Activated CD4-positive, CD25-positive, alpha-beta regulatory T cell treated with anti-CD3 and anti-CD28 coated beads, Interleukin-2, amount 50 U/mL, for 16 hours (primary cell): ENCODE measurements around the gene REG1A.

Experiments used
- DNase-seq: peaks from one replicate; pipeline ENCODE4 v3.0.0-alpha.2; 2020; ENCODE audit warnings: low read depth, low spot score

The REG1A gene, protein sequence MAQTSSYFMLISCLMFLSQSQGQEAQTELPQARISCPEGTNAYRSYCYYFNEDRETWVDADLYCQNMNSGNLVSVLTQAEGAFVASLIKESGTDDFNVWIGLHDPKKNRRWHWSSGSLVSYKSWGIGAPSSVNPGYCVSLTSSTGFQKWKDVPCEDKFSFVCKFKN

GRCh38 chr2:79120194-79120713, at the start of gene REG1A:
TSS of gene REG1A (plus strand) at chr2:79120488. CDS start at chr2:79120862, 374 bp downstream.
- DNase-seq, result no peak

DNA sequence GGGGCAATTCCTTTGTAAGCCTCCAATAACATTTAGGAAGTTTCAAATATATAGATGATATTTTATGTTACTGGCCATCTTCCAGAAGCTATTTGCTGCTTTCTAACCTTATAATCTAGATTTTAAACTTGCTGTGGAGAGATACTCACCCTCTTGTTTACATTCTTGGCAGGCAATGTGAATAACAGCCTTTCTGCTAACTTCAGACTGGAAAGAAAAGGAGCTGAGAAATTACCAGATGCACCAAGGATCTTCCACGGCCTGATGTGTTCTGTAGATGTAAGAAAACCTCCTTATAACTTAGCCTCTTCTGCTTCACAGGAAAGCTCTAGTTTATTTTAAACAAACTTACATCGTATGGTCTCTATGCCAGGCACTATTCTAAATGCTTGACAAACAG, 49.2 kb upstream of the REG1A start:
- no peak for DNase-seq

GRCh38 chr2:79082987-79083386, 37.3 kb upstream of the REG1A start:
- DNase-seq, result no peak

DNA sequence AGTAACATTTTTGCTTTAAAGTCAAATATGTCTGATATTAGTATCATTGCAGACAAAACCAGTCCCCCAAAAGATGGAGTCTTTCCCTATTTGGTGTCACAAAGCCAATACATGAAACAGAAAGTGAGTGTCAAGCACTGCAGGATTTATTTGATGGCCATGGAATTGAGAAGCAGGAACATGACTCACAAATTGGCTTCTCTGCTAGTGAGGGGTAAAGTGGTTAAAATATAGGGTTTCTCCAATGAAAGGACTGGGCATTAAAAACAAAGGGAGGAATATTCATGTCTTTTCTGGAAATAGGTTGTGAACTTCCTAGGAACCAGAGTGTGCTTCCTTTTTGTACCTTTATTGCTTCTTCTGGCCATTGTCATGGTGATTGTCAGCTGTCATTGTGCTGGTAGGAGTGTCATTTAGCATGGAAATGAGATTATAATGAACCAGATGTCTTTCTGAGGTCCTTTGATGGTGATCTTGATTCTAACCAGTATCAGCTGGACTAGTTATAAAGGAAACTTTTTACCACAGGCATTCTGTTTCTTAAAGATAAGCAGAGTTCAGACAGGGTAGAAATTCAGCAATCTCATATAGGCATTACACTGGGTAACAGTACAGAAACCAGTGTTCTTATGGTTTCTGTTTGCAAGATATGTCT, 36.6 kb upstream of the REG1A start:
- DNase-seq, result no peak

DNA sequence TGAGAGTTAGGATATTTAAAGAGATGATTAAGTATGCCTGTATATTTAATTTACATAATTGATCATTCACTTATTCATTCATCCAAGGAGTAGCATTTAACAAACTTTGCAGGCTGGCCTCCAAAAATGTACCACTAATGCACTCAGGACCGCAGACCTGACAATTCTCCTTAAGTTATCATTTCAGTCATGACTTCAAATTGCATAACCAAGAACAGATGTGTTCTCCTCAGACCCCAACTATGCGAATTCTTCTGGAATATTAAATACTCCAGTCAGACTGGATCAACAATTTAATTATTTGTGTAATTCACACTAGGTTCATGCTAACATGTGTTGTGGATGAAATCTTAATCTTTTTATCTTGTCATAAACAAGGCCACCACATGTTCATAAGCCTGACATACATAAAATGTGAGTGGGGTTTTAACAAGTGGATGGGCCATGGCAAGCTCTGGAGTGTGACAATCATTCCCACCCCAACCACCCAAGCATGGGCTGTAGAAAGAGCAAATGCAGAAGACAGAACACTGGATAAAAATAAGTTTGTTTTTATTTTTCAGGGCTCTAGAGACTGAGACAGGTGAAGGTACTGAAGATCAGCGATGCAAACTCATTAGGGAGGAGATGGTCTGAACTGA, 35.7 kb upstream of the REG1A start:
- no peak for DNase-seq

DNA sequence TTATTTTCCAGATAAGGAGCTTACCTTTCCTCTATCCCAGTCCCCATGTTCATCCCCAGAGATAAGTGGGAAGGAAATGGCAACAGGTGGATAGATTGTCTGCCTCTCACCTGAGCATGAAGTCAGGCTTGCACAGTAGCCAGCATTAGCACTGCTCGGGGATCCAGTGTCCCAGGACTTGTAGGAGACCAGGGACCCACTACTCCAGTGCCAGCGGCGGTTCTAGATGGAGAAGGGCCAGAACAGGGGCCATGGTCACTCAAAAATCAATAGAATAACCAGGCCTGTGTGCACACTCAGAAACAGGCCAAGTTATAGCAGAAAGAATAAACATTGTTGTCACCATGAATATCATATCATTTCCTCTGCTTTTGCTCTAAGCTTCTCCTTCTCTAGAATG, 34.9 kb upstream of the REG1A start:
- DNase-seq, result no peak

DNA sequence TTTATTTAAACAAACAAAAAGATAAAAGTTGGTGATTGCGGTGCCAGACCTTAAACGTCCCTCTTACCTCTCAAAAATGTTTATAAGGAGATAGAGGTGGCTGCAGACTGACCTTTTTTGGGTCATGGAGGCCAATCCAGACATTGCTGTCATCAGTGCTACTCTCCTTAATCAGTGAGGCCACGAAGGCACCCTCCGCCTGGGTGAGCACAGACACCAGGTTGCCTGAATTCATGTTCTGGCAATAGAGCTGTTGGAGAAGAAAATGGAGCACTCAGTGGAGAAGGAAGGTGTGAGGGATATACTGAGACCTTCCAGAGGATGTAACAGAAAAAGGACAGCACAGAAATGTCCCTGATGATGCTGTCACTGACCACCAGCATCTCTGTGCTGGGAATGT, 34.0 kb upstream of the REG1A start:
- DNase-seq, result no peak

DNA sequence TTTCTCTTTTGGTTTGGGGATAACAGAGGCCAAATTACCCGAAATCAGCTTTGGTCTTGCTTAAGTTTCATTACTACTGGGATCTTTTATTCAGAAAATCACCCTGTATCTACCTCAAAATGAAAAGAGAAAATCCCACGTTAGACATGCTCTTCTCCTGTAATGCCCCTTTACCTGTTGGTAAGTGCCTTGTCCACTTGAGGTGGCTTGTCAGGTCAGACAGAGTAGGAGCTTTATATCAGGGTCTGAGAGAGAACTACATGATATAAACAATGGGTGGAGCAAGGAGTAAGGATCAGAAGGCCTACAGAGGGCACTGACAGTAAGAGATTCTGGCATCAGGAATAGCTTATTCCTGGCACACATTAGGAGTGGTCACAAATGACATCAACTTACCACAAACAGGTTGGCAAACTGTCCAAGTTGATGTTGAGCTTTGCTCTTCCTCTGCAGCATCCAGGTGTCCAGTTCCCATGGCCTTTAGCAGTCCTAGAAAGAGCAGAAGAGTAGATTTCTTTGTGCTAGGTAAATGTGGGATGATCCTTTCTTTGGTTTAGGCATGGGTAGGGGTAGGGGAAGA, 32.4 kb upstream of the REG1A start, which contains the start of gene REG1B:
Gene REG1B, minus strand, starts transcription at position 209 of the 580 bp plus-strand sequence. CDS start 381 bp downstream, outside the sequence.
- no peak for DNase-seq

- DNase-seq, result no peak
Measured at GRCh38 chr2:79090693-79091092, 29.6 kb upstream of the REG1A start.

DNA sequence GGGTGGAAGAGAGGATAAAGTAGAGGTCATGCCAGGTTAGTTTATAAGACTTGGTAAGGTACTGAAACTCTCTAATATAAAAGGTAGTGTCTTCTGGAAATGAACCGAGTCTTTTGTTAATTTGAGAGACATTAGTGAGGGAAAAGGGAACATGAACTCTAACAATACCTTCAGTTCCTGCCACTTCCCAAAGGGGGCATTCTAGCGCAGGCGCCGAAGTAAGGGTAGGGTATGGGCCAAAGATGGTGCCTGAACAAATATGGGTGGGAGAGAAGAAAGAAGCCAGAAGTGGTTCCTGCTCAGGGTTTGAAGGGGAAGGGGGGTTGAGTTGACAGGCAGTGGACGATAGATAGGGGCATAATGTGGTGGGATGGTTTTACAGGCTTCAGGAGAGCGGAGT, 22.4 kb upstream of the REG1A start:
- no peak for DNase-seq

DNA sequence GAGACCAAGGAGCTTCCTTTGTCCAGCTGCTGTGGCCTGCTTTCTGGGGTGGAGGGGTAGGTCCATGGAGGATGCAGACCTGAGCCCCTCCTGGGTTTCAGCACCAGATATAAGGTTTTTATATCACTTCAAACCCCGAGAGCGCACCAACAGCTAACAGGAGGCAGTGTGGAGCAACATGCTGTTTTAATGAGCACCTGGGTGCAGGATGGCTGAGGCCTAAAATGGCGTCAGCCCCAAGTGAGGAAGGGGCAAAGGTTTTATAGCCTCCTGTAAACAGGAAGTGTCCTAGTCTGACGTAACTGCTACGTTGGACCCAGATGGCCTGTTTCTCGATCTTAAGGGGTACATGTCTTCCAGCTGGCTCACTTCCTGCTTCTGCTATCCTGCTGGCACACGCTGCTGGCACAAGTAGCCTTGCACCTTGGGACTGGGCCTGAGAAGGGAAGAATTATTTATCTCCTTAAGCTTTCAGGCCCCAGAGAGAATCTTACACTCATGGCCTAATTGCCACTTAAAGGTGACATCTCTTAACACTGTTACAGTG, 21.1 kb upstream of the REG1A start:
- DNase-seq, result no peak

GRCh38 chr2:79100285-79100684, 20.0 kb upstream of the REG1A start:
- DNase-seq, result no peak

DNA sequence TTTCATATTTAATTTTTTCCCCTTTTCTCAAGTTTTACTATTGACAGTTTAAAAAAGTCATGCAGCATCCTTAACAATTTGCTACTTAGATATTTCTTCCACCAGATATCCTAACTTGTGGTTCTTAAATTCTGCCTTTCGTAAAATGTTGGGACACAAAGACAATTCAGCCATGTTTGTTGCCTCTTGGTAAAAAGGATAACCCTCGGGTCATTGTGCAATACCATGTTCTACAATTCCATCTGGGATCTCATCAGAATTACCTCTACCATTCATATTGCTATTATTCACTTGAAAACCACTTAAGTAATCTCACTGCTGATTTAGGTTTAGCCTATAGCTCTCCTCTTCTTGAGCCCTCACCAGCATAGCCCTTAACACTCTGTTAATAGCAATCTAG, 19.3 kb upstream of the REG1A start:
- no peak for DNase-seq

DNA sequence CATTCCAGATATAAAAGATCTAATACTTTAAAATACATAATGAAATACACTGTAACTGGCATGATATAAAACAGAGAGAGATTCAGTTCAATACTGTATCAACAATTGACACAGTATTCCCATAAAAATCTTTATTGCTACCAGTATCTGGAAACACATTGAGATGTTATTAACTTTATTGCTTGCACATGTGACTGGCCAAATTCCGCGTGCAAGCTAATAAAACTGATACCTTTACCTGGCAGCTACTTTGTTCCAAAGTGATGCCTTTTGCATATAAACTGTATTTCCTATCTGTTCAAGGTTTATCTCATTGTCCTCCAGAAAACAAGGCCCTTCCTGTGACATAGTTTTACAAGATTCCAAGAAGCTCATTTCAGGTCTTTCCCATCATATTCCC, 17.1 kb upstream of the REG1A start:
- DNase-seq, result no peak

GRCh38 chr2:79105259-79105658, 15.0 kb upstream of the REG1A start:
- no peak for DNase-seq

DNA sequence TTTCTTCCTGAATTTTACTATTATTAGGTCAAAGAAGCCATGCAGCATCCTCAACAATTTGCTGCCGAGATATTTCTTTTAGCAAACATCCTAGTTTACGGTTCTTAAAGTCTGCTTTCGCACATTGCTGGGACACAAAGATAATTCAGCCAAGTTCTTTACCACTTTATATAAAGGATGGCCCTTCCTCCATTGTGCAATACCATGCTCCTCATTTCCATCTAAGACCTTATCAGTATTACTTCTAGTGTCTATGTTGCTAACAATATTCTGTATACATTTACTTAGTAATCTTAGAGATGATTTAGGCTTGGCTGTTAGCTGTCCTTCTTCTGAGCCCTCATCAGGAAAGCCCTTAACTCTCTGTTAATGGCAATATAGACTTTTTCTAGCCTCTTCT, 8.0 kb upstream of the REG1A start:
- DNase-seq, result no peak

GRCh38 chr2:79114797-79115494, 5.3 kb upstream of the REG1A start:
- no peak for DNase-seq

DNA sequence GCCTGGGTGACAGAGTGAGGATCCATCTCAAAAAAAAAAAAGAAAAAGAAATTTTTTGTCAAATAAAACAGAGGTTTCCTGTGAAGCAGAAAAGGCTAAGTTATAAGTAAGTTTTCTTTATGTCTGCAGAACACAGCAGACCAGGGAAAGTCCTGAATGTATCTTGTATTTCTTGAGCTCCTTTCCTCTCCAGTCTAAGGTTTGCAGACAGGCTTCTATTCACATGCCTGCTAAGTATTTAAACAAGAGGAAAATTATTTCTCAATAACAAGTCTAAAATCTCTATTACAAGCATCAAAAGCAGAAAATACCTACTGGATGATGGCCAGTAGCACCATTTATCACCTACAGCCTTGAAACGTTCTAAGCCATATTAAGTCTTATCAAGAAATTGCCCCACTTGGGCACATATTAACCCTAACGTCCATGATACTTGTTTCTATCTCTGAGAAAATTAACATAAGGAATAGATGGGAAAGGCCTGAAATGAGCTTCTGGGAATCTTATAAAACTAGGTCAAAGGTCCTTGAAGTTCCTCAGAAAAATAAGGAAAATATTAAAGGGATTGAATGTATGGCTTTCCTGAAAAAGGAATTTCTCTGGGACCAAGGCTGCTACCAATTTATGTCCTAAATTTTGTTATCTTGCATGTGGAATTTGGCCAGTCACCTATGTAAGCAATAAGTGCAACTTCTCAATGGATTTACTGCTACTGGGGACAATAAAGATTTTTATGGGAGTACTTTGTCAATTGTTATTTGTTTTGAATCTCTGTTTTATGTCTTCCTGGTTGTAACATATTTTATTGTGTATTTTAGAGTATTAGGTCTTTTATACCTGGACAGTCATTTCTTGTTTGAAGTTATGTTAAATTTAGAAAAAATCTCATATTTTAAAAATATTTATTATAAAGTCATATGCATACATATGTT, 3.0 kb upstream of the REG1A start:
- no peak for DNase-seq

GRCh38 chr2:79122676-79123075, 2.4 kb downstream of the REG1A start:
- no peak for DNase-seq

GRCh38 chr2:79124907-79125720, 4.8 kb downstream of the REG1A start:
- no peak for DNase-seq
